Right lung (tissue), 5 donors: ENCODE data around the gene DGCR8. TPM values are rescaled to one million over a fixed set of nuclear protein-coding genes. Genes with fewer than 3 reads are reported as not detected.

Experiments
- DNase-seq, 2 donors: peaks; one replicate each; pipeline ENCODE4 v3.0.0-alpha.2; 2013
- polyA plus RNA-seq, 5 donors: library from polyadenylated mRNA; unstranded; fragments of 120-200 nt; gene quantifications; one replicate each; pipeline versions ENCODE4 v1.2.1 to v1.2.3, GENCODE V29; 2013; ENCODE audit warnings: inconsistent platforms in 1 of 5, low replicate concordance in 1 of 5; ENCODE audit not compliant: insufficient read length in 5 of 5, insufficient read depth in 1 of 5

Gene DGCR8
- polyA plus RNA-seq, 5 donors: 42.6 to 50.7 (median 45.2) TPM

DNA sequence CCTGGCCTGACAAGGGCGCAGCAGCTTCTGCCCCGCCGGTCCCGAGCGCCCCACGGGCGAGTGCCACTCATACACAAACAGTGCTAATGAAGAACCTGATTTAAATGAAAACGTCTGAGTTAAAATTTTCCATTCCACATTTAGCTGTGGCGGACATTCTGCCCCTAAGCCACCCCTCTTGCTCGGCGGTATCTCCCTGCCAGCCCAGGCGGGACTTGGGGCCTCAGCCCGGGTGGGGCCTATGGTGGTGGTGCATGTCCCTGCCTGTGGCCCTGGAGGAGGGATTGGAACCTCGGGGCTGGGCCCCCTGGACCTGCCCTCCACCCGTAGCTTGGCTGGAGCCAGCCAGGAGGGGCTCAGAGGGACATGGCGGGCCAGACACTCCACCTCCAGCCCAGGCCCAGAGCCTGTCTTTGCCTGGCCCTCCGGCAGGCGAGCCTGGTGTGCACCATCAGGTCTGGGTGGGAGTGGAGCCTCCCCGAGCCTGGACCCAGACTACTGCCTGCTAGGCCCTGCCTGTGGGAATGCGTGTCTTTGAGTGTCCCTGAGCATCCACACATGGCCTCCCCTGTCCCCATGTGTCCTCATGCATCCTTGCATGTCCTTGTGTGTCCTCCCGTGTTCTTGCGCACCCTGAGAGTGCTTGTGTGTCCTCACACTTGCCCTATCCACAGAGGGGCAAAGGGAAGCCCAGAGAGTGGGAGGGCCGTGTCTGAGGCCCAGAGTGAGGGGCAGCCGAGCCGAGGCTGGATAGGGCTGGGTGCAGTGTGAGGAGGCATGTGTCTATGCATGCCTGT lies 56.0 kb downstream of the DGCR8 start:
- no peak for DNase-seq

DNA sequence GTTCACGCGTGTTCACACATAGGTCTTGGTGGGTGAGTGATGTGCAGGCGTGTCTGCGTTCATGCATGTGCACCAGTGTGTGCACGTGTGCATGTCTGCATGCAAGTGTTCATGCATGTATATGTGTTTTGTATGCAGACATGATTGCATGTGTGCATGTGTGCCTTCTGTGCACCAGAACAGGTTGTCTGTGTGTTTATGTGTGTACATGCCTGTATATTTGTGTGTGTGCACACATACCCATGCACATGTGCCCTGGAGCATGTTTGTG lies 56.5 kb downstream of the DGCR8 start:
- DNase-seq: no peak

DNA sequence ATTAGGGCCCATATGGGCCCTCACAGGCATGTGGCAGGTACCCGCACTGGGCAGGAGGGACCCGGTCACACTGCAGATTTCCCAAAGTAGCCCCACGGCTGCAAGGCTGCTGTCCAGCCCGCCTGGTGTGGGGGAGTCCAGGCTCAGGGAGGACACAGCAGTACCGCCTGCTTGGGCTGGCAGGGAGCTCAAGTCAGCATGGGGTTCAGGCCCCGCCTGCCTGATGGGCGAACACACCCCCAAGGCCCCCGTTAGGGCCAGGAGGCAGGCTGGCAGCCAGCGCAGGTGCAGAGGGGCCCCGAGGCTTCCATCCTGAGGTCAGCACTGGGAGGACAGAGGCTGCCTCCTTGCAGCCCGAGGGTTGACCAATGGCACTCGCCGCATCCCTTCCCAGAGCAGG lies 57.1 kb downstream of the DGCR8 start:
- no peak for DNase-seq

DNA sequence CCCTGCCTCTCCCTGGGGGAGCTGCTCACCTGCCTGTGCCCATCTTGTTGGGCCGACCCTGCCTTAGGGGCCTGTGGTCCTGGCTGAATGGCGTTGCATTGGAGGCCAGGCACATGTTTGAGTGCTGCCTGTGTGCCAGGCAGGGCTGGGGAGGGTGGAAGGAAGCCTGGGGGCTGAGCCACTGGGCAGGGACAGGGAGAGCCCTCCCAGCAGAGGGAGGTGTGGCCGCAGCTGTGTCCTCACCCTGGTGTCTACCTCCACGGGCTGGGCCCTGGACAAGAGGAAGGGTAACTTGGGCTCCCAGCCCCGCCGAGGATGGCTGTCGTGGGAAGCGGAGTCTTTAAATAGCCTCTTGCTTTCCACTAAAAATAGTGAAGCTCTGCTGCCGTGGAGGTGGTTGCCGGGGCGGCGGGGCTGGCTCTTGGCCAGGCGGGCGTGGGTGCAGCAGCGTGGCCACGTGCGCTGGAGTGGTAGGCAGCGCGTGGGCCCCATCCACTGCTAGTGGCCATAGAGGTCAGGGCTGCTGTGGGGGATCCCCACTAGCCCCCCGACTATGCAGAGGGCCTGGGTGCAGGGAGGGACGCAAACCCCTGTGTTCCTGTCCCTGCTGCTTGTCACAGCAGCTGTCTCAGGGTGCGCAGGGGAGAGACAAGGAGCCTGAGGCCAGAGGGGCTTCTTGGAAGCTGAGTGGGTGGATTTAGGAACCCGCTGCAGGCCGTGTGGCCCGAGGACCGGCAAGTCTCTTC lies 57.8 kb downstream of the DGCR8 start:
- no peak for DNase-seq

DNA sequence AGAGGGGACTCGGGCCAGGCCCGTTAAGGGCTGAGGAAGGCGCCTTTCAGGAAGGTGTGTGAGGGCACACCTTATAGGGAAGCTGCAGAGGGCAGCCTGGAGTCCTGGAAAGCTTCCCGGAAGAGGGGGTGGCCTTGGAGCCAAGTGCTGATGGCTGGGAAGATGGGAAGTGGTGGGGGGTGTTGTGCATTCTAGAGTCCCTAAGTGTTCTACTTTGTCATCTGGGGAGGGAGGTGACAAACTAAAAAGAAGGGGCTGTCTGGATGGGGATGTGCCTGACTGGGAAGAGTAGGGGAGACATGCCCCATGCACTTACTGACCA lies 58.3 kb downstream of the DGCR8 start:
- no peak for DNase-seq

DNA sequence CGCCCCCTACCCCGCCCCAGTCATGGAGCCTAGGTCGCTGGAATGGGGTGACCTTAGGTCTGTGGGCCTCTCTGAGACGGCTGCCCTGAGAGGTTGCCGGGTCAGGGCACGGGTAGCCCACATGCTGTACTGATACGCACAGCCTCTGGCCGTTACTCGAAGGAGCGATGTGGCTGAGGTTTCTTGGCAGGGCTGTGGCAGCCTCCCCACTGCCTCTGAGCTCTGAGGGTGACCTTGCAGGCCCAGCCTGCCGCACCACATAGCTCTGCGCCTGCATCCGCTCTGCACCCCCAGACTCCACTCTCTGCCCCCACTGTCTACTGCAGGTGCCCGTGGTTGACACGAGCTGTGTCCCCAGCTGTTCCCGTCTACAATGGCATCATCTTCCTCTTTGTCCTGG lies 58.8 kb downstream of the DGCR8 start:
- DNase-seq: no peak

DNA sequence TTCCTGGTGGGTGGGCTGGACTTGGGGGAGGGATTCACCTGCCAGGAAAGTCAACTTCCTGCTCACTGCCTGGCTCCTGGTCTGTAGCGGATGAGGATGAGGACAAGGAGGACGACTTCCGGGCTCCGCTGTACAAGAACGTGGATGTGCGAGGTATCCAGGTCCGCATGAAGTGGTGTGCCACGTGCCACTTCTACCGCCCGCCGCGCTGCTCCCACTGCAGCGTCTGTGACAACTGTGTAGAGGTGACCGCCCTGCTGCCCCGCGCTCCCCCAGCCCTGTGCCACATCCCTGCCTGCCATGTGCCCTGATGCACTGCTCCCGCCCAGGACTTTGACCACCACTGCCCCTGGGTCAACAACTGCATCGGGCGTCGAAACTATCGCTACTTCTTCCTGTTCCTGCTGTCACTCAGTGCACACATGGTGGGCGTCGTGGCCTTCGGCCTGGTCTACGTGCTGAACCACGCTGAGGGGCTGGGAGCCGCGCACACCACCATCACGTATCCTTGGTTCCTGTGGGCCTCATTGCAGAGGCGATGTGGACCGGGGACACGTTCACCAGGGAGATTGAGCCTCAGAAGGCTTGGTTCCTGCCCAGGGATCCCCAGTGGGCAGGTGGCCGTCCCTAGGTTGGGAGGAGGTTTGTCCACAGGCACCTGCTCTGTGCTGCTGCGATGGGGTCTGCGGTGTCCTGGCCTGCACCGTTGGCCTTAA lies 59.5 kb downstream of the DGCR8 start:
- no peak for DNase-seq

DNA sequence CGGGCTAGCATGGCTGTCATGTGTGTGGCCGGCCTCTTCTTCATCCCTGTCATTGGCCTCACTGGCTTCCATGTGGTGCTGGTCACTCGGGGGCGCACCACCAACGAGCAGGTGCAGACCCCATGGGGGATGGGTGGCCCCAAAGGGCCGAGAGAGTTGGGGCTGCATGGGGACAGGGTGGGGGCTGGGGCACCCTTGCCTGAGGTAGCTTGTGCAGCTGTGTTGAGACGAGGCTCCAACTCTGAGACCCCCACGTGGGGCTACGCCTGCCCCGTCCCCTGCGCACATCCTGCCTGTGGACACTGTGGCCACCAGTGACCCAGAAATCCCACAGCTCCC lies 60.0 kb downstream of the DGCR8 start:
- DNase-seq: no peak

DNA sequence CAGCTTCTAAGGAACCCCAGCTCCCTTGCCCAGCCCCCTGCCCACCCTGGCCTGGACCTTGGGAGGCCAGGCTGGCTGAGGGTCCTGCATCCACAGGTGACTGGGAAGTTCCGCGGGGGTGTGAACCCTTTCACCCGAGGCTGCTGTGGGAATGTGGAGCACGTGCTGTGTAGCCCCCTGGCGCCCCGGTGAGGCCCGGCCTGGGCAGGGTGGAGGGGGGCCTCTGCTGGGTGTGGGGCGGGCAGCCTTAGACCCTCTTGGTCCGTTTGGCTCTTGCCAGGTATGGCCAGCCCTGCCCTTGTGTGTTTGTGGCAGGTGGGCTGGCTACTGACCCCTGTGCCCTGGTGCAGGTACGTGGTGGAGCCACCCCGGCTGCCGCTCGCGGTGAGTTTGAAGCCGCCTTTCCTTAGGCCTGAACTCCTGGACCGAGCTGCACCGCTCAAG lies 60.5 kb downstream of the DGCR8 start:
- DNase-seq: no peak

DNA sequence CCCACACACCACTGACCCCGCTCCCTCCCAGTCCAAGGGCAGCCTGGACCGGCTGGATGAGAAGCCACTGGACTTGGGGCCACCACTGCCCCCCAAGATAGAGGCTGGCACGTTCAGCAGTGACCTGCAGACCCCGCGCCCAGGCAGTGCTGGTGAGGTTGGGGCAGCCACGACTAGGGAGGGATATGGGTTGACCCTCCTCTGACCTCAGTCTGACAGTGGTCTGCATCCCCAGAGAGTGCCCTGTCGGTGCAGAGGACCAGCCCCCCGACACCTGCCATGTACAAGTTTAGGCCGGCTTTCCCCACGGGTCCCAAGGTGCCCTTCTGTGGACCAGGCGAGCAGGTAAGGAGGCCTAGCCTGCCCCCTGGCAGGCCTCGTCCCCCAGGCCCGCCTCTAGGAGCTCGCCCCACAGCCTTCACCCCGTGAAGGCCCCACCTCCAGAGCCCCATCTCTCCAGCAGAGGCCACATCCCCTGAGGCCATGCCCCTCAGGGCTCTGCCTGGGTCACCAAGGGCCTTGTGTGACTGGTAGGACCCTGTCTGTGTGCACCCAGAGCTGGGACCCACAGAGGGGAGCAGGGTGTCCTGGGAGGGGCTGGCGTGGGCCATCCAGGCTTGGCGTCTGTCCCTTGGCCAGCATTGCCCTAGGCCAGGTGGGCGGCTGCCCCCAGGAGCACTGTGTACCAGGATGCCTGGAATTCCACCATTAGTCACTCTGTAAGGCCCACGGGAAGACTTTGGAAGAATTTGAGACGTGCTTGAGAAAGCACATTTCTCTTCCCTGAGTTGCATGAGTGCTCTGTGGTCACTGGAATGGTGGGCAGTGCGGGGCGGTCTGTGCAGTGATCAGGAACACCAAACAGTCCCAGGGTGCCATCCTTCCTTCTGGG lies 61.4 kb downstream of the DGCR8 start:
- DNase-seq: no peak

DNA sequence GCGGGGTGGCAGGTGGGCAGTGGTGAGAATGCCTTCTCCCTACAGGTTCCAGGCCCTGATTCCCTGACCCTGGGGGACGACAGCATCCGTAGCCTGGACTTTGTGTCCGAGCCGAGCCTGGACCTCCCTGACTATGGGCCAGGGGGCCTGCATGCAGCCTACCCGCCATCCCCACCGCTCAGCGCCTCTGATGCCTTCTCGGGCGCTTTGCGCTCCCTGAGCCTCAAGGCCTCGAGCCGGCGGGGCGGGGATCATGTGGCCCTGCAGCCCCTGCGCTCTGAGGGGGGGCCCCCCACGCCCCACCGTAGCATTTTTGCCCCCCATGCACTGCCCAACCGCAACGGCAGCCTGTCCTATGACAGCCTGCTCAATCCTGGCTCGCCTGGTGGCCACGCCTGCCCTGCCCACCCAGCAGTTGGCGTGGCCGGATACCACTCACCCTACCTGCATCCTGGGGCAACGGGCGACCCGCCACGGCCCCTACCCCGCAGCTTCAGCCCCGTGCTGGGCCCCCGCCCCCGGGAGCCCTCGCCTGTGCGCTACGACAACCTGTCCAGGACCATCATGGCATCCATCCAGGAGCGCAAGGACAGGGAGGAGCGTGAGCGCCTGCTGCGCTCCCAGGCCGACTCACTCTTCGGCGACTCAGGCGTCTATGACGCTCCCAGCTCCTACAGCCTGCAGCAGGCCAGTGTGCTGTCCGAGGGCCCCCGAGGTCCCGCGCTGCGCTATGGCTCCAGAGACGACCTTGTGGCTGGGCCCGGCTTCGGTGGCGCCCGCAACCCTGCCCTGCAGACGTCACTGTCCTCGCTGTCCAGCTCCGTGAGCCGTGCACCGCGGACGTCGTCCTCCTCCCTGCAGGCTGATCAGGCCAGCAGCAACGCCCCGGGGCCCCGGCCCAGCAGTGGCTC lies 62.9 kb downstream of the DGCR8 start:
- no peak for DNase-seq

DNA sequence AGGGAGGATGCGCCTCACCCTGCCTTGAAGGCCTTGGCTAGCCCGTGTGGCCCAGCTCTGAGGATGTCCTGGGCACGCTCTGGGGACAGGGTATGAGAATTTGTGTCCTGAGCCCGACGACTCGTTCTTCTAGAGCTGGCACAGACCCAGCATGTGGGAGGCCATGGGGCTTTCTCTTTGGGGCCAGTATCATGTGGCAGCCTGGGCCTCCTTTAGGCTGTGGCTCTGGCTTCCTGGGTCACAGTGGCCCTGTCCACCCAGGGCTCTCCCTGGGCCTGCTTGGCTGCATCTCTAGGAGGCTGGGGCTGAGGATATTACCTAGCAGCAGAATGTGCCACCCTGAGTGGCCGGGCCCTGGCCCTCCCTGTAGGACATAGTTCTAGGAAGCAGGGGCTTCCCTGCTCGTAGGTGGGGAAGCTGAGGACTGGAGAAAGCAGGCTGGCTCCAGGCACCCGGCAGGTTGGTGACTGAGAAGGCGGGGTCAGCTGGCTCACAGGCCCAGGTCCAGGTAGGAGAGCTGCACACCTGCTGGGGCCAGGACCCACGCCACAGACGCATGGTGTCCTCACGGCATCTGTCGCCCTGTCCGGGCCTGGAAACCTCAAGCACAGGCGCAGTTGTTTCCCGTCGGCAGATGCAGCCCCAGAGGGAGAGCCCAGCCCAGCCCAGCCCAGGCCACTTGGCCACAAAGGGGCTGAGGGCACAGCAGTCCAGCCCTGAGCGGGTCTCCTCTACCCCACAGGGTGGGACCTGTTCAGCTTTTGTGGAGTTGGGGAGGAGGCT lies 64.0 kb downstream of the DGCR8 start:
- DNase-seq: no peak

DNA sequence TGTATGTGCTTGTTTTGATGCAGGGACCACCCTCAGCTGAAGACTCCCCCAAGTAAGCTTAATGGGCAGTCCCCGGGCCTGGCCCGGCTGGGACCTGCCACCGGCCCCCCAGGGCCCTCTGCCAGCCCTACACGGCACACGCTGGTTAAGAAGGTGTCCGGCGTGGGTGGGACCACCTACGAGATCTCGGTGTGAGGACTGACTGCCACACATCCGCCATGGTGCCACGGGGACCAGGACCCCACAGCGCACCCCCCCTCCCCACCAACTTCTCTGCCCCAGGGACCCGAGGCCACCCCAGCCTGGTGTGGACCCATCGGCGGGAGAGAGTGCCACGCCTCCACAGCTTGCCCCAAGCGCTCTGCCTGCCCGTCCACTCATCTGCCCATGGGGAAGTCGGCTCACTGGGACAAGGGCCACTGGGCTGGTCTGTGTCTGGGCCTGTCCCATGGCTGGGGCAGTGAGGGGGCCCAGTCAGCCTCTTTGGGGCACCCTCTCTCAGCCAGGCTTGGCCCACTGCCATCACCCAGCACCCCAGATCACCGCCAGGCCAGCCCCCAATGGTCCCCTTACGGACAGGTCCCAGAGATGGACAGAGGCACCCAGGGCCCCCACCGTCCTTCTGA lies 65.3 kb downstream of the DGCR8 start:
- no peak for DNase-seq

DNA sequence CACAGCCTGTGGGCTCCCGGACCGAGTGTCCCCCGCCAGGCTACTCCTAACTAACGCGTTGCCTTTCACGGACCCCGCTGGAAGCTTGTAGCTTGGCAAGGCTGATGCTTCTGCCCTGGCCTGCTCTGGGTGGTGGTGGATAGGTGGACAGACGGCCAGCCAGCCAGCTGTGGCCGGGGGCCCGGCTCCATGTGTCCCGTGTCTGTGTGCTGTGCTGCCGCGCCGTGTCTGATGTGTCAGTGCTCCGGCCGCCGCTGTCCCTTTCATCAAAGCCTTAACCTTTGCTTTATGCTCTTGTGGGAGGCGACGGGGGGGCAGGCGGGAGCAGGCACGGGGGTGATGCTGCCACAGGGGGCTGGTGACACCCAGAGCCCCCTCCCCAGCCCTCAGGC lies 65.8 kb downstream of the DGCR8 start:
- DNase-seq: no peak

DNA sequence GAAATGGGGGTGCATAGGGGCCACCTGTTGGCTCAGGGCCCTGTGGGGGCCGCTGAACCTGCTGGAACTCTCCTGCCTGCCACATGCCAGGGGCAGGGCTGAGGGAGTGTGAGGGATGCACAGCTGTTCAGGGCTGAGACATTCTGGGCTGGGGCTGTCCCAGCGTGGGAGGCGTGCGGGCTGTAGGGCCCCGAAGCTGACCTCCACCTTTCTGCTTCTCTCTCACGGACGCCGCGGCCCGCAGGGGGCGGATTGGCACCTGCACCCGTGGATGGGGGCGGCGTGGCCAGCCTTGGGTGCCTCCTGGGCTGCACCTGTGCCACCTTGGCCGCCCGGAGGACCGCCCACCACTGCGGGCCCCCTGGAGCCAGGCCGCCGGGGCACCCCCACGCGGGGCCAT lies 66.7 kb downstream of the DGCR8 start:
- DNase-seq: no peak

DNA sequence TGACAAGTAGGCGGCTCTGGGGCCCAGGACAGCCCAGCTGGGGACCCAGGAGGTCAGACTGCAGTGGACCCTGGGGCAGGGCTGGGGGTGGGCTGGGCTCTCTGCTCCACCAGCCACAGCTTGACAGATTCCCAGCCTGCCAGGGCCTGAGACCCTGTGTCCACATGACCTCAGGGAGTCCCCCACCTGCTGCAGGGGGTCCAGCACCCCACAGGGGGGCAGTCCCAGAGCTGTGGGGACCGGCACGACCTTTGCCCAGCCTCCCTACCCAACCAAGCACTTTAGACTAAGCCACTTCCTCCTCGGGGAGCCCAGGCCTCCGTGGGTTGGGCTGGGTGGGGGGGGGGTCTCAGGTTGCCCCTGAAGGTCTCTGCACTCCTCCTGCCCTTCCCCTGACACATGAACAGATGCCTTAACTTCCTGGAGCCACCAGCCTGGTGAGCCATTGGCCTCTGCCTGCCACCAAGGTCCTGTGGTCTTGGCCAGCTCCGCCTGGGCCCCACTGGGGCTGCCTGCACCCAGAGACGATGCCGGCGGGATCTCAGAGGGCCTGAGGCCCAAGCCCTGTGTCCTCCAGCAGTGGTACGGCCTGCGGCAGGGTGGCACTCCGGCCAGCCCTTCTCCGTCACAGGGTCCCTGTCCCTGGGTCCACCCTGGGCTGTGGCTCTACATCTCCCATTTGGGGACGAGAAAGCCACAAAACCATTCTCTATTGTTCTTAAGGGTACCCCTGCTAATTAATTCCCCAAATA lies 67.4 kb downstream of the DGCR8 start:
- DNase-seq: no peak

DNA sequence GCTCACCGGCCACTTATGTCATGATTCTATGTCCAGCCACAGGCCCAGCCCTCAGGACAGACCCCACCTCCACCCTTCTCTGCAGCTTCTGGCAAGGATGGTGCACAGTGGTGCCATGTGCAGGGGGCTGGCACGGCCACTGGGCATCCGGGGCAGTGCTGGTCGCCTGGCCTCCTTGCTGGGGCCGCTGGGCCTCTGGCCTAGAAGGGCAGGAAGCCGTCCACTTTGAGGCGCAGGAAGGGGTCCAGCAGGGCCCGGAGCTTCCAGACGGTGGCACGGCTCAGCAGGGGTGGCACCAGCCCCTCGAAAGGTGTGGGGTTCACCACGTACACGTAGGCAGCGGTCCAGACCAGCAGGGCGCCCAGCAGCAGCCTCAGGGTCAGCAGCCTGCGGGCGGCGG lies 68.4 kb downstream of the DGCR8 start:
- DNase-seq: no peak

DNA sequence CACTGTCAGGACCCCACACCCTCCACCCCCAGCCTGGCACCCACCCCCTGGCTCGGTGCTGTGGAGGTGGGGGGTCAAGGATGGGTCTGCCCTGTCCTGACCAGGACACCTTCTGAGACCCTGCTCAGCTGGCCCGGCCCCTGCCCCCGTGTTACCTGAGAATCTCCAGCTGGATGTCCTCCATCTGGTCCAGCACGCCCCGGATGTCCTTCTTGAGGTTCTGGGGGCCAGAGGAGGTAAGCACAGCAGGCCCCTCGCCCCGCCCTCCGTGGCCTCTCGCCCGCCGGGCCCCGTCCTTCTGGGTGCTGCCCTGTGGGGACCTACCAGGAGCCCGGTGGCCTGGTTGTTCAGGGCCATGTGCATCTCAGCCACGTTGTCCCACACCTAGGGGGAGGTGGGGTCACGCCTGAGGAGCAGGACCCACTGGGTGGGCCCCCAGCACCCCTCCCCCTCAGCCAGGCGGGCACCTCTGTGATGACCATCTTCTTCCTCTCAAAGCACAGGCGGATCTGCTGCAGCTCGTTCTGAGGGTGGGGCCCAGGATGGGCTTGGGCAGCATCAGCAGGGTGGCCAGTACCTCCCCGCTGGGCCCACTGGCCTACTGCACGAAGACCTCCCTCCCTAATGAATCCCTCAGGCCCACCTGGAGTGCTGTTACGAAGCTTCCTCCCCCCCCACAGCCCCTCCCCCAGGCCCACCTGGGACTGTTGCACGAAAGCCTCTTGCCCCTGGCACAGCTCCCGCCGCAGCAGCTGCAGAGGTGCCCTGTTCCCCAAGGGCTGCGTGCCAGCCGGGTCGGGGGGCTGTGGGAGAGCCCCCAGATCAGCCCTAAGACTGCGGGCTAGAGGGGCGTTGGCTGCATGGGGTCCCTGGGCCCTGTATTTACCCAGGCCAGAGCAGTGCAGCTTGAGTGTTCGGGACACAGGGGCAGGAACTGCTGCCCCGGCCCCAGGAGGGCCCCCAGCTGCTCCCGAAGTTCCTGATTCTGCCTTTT lies 69.5 kb downstream of the DGCR8 start:
- no peak for DNase-seq
